NCI-H69 (cell line): ENCODE results near the gene NIPSNAP2.
A peak's percentile ranks its signal among the peaks of the same experiment; 100 is the strongest.
"Not testable (repeated sequence)": the region's sequence is repeated elsewhere in the genome, so short reads cannot be mapped to it uniquely, and the experiment has no call there.

ENCODE experiments used
- DNase-seq: peaks from one replicate; lab custom pipeline; 2025; lab: John Stamatoyannopoulos, UW

NIPSNAP2 gene

DNA sequence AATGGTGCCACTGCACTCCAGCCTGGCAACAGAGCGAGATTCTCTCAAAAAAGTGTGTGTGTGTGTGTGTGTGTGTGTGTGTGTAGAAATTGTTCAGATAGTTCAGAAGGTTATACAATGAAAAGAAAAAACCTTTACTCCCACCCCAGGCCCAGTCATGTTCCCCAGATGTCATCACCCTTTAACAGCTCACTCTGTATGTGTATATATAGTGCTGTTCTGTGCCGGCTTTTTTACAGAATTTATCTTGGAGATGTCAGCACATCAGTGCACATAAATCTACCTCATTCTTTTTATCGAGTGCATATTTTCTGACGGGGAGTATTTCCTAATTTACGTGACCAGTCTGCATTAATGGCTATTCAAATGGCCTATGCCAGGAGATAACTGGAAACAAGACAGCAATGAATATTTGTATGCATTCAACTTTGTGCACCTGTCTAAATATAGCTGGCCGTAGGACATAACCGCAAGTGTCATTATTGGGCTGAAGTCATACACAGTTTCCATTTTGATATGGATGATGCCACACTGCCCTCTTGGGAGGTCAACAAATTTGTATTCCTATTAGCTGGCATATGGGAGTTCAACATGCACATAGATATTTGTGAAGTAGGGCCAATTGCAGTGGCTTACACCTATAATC is 11.7 kb downstream of the NIPSNAP2 start:
- DNase-seq, result peak; percentile 48

- peak; percentile 60 for DNase-seq
Observed at GRCh38 chr7:55977831-55978230, 13.4 kb downstream of the NIPSNAP2 start.

GRCh38 chr7:55980266-55980665 is 15.9 kb downstream of the NIPSNAP2 start:
- DNase-seq, result no peak

- DNase-seq, result no peak
Observed at GRCh38 chr7:55983537-55983936, 19.2 kb downstream of the NIPSNAP2 start.

DNA sequence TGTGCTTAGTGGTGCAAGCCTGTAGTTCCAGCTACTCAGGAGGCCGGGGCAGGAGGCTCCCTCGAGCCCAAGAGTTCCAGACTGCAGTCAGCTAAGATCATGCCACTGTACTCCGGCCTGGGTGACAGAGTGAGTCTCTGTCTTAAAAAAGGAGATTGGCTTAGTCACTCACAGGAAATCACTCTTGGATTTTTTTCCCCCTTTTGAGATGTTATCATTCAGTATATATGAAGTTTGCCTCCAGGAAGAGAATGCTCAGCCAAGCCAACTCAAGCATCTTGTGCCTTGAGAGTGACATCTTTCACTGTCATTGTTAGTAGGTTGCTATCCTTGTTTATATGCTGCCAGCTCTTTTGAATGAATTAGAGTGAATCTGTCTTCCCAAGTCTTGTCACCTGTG is 28.0 kb downstream of the NIPSNAP2 start:
- no peak for DNase-seq

- DNase-seq, result no peak
Observed at GRCh38 chr7:55996856-55997500, 32.6 kb downstream of the NIPSNAP2 start.

DNA sequence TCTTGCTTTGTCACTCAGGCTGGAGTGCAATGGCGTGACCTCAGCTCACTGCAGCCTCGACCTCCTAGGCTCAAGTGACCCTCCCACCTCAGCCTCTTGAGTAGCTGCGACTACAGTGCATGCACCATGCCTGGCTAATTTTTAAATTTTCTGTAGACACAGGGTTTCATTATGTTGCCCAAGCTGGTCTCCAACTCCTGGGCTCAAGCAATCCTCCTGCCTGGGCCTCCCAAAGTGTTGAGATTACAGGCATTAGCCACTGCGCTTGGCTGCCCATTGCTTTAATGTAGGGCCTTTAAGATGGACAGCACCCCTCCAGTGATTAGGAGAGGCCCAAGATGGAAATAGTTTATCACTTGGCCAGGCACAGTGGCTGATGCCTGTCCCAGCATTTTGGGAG is 39.4 kb downstream of the NIPSNAP2 start:
- no peak for DNase-seq

GRCh38 chr7:56007167-56007652 is 42.8 kb downstream of the NIPSNAP2 start:
- DNase-seq, result peak; percentile 75

DNA sequence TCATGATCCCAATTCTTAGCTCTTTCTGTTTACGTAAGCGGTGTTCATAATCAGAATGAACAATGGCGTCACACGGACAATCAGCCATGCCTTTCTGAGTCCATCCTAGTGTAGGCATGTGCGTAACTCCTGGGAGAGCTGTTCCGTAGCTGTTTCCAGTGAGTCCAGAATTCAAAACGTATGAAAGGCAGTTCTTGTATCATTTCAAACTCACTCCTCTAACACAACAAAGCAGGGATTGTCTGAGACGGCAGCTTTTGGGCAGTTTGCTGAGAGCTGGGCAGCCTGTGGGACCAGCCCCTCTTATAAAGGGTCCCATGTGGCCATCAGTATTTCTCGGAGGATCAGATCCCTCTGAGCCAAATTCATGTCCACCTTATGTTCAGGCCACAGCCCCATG is 43.5 kb downstream of the NIPSNAP2 start:
- no peak for DNase-seq

GRCh38 chr7:56009695-56010094 is 45.3 kb downstream of the NIPSNAP2 start:
- DNase-seq, result peak; percentile 98

DNA sequence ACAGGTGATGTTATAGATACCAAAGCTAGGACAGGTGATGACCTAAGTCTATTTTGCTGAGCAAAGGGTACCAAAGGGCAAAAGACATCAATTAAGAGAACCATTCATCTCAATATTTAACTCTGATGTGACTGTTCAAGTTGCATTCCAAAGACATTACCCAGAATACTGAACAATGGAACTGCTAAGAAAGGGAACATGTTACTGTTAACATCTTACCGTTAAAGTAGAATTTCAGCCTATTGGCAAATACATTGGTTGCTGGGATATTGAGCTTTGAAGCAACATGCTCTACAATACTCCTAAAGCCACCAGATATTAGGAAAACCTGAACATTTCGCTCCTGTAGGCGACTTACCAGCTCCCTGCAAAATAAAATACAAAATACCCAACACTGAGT is 52.6 kb downstream of the NIPSNAP2 start:
- DNase-seq, result not testable (repeated sequence)

DNA sequence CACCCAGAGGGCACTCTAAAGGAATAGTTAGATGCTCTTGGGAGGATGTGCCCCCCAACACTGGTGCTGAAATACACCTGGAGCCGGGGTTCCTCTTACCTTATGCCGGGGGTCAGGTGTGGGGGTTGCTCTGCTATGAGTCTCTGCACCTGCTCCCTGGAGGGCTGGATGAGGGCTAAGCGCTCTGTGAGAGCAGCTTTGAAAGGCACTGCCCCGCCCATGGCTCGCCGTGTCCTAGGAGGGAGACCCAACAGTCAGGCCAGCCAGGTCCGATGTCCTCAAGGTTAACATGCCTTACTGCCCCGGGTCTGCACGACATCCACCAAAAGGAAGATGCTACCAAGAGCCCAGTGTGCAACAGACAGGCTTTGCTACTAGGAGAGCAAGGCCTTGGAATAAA is 55.1 kb downstream of the NIPSNAP2 start:
- no peak for DNase-seq

DNA sequence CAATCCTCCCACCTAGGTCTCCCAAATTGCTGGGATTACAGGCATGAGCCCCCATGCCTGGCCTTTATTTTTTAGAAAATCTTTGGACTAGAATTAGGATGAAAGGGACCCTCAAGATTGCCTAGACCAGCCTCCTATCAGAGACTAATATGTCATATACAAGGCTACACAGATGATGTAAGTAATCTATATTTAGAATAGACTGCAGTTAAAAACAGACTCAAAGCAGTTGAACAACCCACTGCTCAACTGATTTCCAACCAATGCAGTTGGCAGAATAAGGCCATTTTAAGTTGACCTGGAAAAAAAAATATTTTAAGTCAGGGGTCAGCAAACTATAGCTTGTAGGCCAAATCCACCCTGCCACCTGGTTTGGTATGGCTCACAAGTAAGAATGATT is 59.1 kb downstream of the NIPSNAP2 start:
- DNase-seq, result no peak

DNA sequence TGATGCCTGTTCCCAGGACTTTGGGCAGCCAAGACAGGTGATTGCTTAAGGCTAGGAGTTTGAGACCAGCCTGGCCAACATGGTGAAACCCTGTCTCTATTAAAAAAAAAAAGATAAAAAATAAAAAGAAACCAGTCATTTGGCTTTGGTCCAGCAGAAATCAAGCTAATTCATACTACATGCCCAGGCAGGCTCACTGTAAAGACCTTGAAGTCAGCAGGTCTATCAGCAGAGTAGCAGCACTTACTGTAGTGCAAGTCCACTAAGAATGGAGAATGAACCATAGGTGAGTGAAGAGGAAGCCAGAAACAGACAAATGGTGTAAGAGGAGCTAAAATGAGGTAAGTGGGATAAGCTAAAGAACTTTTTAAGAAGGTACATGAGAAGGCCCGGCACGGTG is 62.2 kb downstream of the NIPSNAP2 start:
- peak; percentile 69 for DNase-seq

DNA sequence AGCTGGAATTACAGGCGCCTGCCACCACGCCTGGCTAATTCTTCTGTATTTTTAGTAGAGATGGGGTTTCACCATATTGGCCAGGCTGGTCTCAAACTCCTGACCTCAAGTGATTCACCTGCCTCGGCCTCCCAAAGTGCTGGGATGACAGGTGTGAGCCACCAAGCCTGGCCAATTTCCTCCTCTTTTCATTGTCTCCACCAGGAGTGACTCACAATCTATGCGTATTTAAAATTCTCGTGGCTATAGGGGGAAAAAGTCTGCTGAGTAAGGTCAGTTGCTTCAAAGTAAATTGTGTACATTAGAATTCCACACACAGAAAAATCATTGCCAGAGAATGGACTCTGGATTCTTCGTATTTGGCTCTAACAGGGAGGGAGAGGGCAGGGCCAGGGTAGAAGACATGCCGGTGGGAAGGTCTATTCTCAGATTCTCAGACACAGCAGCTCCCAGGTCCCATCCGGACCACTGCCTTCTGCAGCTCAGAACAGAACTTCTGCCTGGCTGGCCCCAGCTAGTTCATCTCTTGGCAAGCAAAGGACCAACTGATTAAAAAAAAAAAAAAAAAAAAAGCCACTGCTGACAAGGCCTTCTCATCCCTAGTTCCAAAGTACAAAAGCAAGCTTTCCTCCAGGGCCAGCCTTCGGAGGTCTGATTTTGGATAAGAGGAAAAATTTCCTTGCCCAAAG is 64.7 kb downstream of the NIPSNAP2 start:
- peak; percentile 6 for DNase-seq

GRCh38 chr7:56030340-56030739 is 66.0 kb downstream of the NIPSNAP2 start:
- no peak for DNase-seq

GRCh38 chr7:56031556-56031955 is 67.2 kb downstream of the NIPSNAP2 start:
- not testable (repeated sequence) for DNase-seq

- not testable (repeated sequence) for DNase-seq
Observed at GRCh38 chr7:56032578-56032977, 68.2 kb downstream of the NIPSNAP2 start.

- DNase-seq, result peak; percentile 97
Observed at GRCh38 chr7:56033671-56034432, 69.5 kb downstream of the NIPSNAP2 start.

DNA sequence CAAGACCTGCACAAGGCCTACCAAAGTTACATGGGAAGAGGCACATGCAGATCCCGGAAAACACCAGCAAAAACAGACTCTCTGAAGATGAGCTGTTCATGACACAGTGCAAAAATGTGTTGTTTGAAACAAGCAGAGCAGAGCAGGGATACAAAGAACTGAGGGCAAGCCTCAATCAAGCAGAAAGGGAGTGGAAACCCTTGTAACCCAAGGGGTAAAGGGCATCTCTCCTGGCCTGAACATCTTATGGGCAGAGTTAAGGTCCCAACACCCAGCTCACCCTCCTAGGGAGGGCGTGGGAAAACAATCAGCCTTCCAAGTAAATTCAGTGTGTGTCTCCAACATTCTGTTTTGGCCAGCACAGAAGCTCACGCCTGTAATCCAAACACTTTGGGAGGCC is 76.3 kb downstream of the NIPSNAP2 start:
- DNase-seq, result no peak

DNA sequence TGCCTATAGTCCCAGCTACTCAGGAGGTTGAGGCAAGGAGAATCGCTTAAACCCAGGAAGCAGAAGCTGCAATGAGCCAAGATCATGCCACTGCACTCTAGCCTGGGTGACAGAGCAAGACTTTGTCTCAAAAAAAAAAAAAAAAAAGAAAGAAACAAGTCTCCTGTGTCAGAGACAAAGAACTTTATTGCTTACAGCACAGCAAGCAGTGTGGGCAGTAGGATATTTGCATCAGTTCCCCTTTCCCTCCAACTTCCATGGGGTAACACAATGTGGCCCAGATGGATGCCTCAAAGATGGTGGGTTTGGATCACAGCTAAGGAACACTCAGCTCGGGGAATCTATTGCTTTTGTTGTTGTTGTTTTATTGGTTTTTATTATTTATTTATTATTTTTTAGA is 81.4 kb downstream of the NIPSNAP2 start:
- DNase-seq, result not testable (repeated sequence)

DNA sequence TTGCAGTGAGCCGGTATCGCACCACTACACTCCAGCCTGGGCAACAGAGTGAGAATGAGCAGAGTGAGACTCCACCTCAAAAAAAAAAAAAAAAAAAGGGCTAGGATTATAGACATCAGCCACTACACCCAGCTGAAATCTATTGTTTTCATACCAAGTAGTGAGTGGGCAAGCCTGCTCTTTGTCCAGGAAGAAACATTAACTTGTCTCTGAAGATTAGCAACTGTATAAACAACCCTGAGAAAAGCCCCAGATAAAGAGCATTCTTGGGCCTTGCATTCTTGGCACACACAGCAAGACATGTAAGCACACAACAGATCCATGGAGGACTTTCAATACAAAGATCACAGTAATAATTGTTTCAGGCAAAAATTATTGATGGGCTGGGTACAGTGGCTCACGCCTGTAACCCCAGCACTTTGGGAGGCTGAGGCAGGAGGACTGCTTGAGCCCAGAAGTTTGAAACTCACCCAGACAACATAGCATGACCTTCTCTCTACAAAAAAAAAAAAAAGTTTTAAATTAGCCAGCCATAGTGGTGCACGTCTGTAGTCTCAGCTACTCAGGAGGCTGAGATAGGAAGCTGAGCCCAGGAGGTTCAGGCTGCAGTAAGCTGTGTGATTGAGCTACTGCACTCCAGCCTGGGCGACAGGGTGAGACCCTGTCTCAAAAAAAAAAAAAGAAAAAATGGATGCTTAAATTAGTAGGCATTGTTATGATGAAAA is 82.5 kb downstream of the NIPSNAP2 start:
- DNase-seq, result no peak
